ENCODE data around the gene CYREN. TPM values are rescaled to one million over a fixed set of nuclear protein-coding genes. Genes with fewer than 3 reads are reported as not detected.

Gene CYREN
- total RNA-seq, 2 experiments from 2014 or later, result 36.7 to 39.0 TPM

DNA sequence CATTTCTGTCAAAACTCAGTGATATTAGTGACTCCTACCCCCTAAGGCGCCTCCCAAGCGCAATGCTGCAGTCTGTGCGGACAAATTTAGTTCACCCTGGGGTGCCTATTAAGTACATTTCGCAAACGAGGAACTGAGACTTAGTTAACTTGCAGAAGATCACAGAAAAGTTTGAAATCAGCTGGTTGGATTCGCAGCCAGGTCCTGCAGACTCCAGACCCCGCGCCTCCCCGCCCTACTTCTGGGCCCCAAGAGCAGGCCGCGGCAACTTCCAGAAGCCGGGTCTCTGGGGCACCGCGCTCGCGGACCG, 588 bp downstream of the CYREN start:
- peaks cover 43% of the 10 kb centered on the region for H3K4me1 Mint-ChIP-seq (ENCODE audit: low read depth)
- DNase-seq, result no peak
- H3K9me3 Mint-ChIP-seq, result no peaks in the 10 kb centered on the region
- H3K36me3 Mint-ChIP-seq (ENCODE audit: low read depth), result peaks cover 46% of the 10 kb centered on the region
- peak overlapping the region; percentile 95 for H3K27ac Mint-ChIP-seq
- CTCF ChIA-PET, result interaction anchor here (0.6 to 4.9 kb wide), 7 partner anchors 9 to 216 kb away, joined by 3 to 61 read pairs (median 10); partner anchors contain the start of genes AGBL3, TMEM140 and WDR91
- intact Hi-C loops (cut with micrococcal nuclease), result loop anchor here (1.0 to 5.0 kb wide), 15 partner anchors 10 to 853 kb away; partner anchors contain the start of genes AGBL3, BPGM, SLC35B4 and TMEM140
- H3K4me3 Mint-ChIP-seq, result peak overlapping the region; percentile 89
- no peaks in the 10 kb centered on the region for H3K27me3 Mint-ChIP-seq (ENCODE audit: low read depth)

DNA sequence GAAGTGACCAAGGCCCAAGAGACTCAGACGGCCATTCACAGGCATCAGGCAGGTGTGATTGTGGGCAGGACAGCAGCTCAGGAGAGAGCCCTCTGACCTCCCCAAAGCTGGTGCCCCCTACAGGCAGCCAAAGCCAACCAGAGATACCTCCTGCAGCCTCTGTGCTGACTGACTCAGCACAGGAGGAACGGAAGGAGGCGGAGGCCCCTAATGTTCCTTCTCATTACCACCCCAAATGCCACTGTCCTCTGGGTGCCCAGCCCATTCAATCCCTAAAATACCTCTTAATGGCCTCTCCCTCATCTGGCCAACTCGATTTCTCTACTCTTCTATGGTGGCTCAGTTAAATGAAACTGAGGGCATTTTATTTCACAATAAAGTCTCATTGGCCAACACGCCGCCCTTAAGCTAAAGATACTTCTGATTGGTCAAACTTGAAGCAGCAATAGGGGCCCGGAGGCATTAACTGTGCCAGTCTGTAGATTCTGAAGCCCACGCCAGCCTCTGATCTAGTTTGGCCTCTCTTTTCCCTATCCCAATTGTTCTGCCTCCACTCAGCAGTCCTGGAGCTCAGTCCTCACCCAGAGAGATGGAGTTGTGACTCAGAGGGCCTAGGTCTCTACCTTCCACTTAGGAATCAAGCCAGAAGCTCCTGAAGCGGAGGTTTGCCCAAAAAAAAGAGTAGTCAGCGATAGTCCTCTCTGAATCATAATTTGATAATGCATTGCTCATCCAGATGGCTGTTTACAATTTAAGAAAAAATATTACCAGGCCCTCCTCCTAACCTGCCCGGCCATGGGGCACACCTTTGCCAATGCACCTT, 1.2 kb downstream of the CYREN start:
- intact Hi-C loops (cut with micrococcal nuclease), result loop anchor here (1.0 to 5.0 kb wide), 3 partner anchors 9 to 852 kb away; partner anchors contain the start of genes SLC35B4 and TMEM140

DNA sequence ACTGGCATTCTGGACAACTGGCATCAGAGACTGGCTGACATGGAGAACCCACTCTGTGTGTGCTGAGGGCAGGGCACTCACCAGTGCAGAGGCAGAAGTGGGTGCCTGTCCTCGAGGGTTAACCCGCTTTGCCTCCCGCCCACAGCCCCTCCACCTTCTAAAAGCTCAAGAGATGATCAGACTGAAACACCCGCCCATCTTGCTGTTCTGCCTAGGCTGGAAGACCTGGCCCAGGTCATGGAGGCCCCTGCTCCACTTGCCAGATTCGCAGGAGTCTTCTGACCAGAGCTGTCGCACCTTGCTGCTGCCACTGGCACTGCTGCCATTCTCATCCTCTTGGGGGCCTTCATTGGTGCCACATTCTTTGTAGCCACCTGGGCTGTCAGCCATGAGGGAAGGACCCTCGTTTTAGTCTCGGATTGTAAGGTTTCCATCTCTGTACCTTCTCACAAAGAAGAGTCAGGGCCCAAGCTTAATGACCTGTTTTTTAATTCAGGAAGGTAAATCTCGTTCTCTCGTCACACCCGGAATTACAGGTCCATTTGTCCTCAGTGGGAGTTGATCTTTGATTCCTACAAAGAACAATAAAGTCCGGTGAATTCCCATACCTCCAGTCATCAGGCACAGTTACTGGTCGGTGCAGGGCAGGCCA, 1.9 kb downstream of the CYREN start:
- peaks cover 56% of the 10 kb centered on the region for H3K36me3 Mint-ChIP-seq (ENCODE audit: low read depth)
- no peaks in the 10 kb centered on the region for H3K9me3 Mint-ChIP-seq
- CTCF ChIA-PET, result interaction anchor here (0.5 to 4.9 kb wide), 11 partner anchors 8 to 521 kb away, joined by 3 to 61 read pairs (median 3); partner anchors contain the start of genes AGBL3, TMEM140 and WDR91
- H3K4me3 Mint-ChIP-seq, result peak overlapping the region; percentile 89
- DNase-seq, result no peak
- peaks cover 46% of the 10 kb centered on the region for H3K4me1 Mint-ChIP-seq (ENCODE audit: low read depth)
- H3K27ac Mint-ChIP-seq, result peak overlapping the region; percentile 95
- intact Hi-C loops (cut with micrococcal nuclease), result loop anchor here (1.0 to 5.0 kb wide), 3 partner anchors 8 to 851 kb away; partner anchors contain the start of genes SLC35B4 and TMEM140
- no peaks in the 10 kb centered on the region for H3K27me3 Mint-ChIP-seq (ENCODE audit: low read depth)

More for the DNA sequence above, 1.2 kb downstream of the CYREN start:
- Mint-ChIP-seq H3K4me1 (ENCODE audit: low read depth) (peaks cover 43% of the 10 kb centered on the region), H3K27me3 (ENCODE audit: low read depth) (no peaks in the 10 kb centered on the region), H3K4me3 (peak overlapping the region; percentile 89), H3K36me3 (ENCODE audit: low read depth) (peaks cover 49% of the 10 kb centered on the region), H3K27ac (peak overlapping the region; percentile 95), H3K9me3 (no peaks in the 10 kb centered on the region)
- peak; percentile 85 for DNase-seq
- CTCF ChIA-PET, result interaction anchor here (0.5 to 4.9 kb wide), 11 partner anchors 9 to 522 kb away, joined by 3 to 61 read pairs (median 4); partner anchors contain the start of genes AGBL3, TMEM140 and WDR91

DNA sequence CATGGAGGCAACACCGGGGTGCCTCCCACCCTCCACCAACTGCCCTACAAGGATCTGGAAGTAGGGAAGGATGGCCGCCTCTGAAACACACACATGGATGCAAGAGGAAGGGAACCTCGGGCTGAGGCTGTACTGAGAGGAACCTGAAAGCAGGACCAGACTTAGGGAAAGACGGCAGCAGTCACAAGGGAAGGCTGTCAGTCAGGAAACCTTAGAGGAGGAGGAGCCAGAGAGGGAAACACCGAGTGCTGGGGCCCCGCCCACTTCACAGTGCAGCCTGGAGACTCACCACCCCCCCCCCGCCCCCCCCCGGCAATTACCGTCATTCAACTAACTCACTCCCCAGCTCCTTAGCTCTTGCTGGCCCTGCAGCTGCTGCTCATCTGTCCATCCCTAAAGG, 2.5 kb downstream of the CYREN start:
- Mint-ChIP-seq H3K9me3 (peaks cover under 1% of the 10 kb centered on the region), H3K27me3 (ENCODE audit: low read depth) (no peaks in the 10 kb centered on the region), H3K4me1 (ENCODE audit: low read depth) (peaks cover 46% of the 10 kb centered on the region), H3K27ac (peak overlapping the region; percentile 95), H3K36me3 (ENCODE audit: low read depth) (peaks cover 57% of the 10 kb centered on the region), H3K4me3 (peak overlapping the region; percentile 89)
- CTCF ChIA-PET, result interaction anchor here (1.0 to 4.9 kb wide), 7 partner anchors 7 to 207 kb away, joined by 3 to 61 read pairs (median 10); partner anchors contain the start of genes AGBL3, TMEM140 and WDR91
- intact Hi-C loops (cut with micrococcal nuclease), result loop anchor here (5.0 kb wide), 1 partner anchor 851 kb away; the partner anchor contains the start of gene SLC35B4
- DNase-seq, result peak; percentile 66

DNA sequence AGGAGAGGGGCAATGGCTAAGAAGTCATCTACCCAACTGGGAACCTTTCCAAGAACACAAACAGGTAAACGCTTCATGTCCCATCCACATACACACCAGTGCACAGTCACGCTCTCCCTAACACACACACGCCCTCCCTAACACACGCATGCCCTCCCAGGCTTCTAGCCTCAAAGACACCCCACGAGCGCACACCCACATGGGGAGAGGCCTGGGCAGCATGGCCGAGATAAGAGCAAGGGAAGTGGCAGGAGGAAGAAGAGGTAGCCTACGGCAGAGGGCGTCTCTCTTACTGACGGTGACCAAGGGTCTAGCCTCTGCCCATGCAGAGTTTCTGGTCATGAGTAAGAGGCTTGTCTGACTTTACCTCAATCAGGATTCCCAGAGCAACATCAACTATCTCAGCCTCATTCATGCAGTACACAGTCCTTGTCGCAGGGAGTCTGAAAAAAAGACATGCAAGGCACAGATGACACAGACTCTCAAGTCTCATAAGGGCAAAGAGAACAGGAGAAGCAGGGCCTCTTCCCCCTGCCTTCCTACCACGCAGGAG, 3.1 kb downstream of the CYREN start:
- Mint-ChIP-seq H3K36me3 (ENCODE audit: low read depth) (peaks cover 62% of the 10 kb centered on the region), H3K27me3 (ENCODE audit: low read depth) (no peaks in the 10 kb centered on the region), H3K27ac (peak overlapping the region; percentile 95), H3K4me1 (ENCODE audit: low read depth) (peaks cover 46% of the 10 kb centered on the region), H3K4me3 (peak overlapping the region; percentile 45), H3K9me3 (peaks cover 6% of the 10 kb centered on the region)
- intact Hi-C loops (cut with micrococcal nuclease), result loop anchor here (5.0 kb wide), 1 partner anchor 850 kb away; the partner anchor contains the start of gene SLC35B4
- CTCF ChIA-PET, result interaction anchor here (2.7 to 4.9 kb wide), 2 partner anchors 7 to 20 kb away, joined by 14 to 61 read pairs; partner anchors contain the start of gene TMEM140
- DNase-seq, result no peak

DNA sequence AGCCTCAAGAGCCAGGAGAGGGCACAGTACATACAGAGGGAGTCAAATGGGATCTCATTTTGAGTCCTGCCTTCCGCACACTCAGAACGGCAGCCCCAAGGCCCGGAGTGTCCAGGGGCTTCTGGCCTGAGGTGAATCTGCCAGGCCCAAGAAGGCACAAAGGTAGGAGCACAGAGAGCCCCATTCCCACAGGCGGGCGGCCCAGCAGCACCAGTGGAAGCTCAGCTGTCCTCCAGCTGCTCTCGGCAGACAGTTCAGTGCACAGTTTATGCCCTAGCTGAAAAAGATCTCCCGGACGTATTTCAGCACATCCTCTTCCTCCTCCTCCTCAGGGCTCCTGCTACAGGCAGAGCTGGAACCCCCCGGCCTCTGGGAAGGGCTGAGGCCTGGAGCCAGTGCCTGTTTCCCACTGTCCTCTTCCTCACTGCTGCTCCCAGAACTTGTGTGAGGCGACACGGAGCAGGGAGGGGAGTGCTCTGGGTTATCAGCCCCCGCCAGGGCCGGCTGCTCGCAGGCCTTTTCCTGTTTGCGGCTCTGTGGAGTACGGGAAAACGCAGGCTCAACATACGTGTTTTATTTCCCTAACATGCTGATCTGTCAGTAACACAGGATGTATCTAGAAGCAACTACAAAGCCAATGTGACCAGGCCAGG, 4.0 kb downstream of the CYREN start:
- H3K27me3 Mint-ChIP-seq (ENCODE audit: low read depth), result no peaks in the 10 kb centered on the region
- H3K36me3 Mint-ChIP-seq (ENCODE audit: low read depth), result peaks cover 72% of the 10 kb centered on the region
- intact Hi-C loops (cut with micrococcal nuclease), result loop anchor here (5.0 kb wide), 1 partner anchor 849 kb away; the partner anchor contains the start of gene SLC35B4
- H3K27ac Mint-ChIP-seq, result peak overlapping the region; percentile 95
- DNase-seq, result no peak
- H3K9me3 Mint-ChIP-seq, result peaks cover 11% of the 10 kb centered on the region
- peaks cover 45% of the 10 kb centered on the region for H3K4me1 Mint-ChIP-seq (ENCODE audit: low read depth)
- no peak overlapping the region for H3K4me3 Mint-ChIP-seq
- CTCF ChIA-PET, result no interaction called here

DNA sequence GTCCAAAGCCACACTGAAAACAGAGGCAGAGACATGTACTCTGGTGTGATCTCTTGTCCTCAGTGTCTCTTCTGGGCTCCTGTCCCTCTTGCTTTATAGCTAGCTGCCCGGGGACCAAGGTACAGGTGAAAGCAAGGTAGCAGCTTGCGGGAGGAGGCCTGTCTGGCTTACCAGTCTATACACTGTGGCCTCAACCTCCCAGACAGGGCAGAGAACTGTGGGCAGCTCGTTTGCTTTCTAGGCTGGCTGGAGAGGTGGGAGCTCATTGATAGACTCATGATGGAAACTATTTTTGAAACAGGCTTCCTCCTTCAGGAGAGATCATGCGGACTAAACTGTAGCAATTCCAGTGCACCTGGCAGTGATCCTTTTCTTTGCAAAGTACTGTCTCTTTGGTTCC, 4.6 kb downstream of the CYREN start:
- no peaks in the 10 kb centered on the region for H3K27me3 Mint-ChIP-seq (ENCODE audit: low read depth)
- CTCF ChIA-PET, result no interaction called here
- H3K4me3 Mint-ChIP-seq, result no peak overlapping the region
- H3K9me3 Mint-ChIP-seq, result peaks cover 11% of the 10 kb centered on the region
- no peak overlapping the region for H3K27ac Mint-ChIP-seq
- H3K4me1 Mint-ChIP-seq (ENCODE audit: low read depth), result peaks cover 46% of the 10 kb centered on the region
- intact Hi-C loops (cut with micrococcal nuclease), result loop anchor here (5.0 kb wide), 1 partner anchor 849 kb away; the partner anchor contains the start of gene SLC35B4
- no peak for DNase-seq
- peaks cover 78% of the 10 kb centered on the region for H3K36me3 Mint-ChIP-seq (ENCODE audit: low read depth)

DNA sequence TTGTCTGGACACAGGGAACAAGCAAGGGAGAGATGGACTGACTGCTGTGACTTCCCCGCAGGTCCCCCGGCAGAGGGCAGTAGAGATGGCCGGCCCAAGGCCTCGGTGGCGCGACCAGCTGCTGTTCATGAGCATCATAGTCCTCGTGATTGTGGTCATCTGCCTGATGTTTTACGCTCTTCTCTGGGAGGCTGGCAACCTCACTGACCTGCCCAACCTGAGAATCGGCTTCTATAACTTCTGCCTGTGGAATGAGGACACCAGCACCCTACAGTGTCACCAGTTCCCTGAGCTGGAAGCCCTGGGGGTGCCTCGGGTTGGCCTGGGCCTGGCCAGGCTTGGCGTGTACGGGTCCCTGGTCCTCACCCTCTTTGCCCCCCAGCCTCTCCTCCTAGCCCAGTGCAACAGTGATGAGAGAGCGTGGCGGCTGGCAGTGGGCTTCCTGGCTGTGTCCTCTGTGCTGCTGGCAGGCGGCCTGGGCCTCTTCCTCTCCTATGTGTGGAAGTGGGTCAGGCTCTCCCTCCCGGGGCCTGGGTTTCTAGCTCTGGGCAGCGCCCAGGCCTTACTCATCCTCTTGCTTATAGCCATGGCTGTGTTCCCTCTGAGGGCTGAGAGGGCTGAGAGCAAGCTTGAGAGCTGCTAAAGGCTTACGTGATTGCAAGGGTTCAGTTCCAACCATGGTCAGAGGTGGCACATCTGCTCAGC, 6.0 kb downstream of the CYREN start:
- Mint-ChIP-seq H3K36me3 (ENCODE audit: low read depth) (peaks cover 83% of the 10 kb centered on the region), H3K4me3 (no peak overlapping the region), H3K27me3 (ENCODE audit: low read depth) (no peaks in the 10 kb centered on the region), H3K9me3 (peaks cover 11% of the 10 kb centered on the region), H3K27ac (peak overlapping the region; percentile 65), H3K4me1 (ENCODE audit: low read depth) (peaks cover 55% of the 10 kb centered on the region)
- DNase-seq, result no peak
- CTCF ChIA-PET, result interaction anchor here (1.5 kb wide), 1 partner anchor 532 kb away, joined by 5 read pairs; no protein-coding TSS in a partner anchor
- intact Hi-C loops (cut with micrococcal nuclease), result loop anchor here (5.0 kb wide), 2 partner anchors 707 to 847 kb away; partner anchors contain the start of genes AKR1B1 and SLC35B4

DNA sequence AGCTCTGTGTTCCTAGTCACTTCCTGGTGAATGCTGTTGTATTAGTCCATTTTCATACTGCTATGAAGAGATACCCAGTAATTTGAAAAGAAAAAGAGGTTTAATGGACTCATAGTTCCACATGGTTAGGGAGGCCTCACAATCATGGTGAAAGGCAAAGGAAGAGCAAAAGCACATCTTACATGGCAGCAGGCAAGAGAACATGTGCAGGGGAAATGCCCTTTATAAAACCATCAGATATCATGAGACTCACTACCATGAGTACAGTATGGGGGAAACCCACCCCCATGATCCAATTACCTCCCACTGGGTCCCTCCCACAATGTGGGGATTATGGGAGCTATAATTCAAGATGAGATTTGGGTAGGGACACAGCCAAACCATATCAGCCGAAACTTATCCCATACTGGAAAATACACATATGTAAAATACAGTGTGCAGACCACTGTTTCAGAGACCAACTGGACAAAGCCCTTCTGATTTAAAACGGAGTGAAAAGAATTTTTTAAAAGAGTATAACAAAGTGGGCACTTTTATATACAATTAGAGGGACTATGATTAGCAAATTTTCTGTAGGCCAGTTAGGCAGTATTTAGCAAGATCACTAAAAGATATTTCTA, 8.0 kb downstream of the CYREN start:
- Mint-ChIP-seq H3K4me1 (ENCODE audit: low read depth) (peaks cover 41% of the 10 kb centered on the region), H3K27me3 (ENCODE audit: low read depth) (no peaks in the 10 kb centered on the region), H3K4me3 (no peak overlapping the region), H3K27ac (peak overlapping the region; percentile 90), H3K36me3 (ENCODE audit: low read depth) (peaks cover 71% of the 10 kb centered on the region), H3K9me3 (peaks cover 11% of the 10 kb centered on the region)
- CTCF ChIA-PET, result interaction anchor here (0.6 to 5.9 kb wide), 3 partner anchors 8 to 74 kb away, joined by 3 to 23 read pairs (median 4); partner anchors contain the start of genes CYREN and TMEM140
- no peak for DNase-seq
- intact Hi-C loops (cut with micrococcal nuclease), result loop anchor here (5.0 kb wide), 1 partner anchor 705 kb away; the partner anchor contains the start of gene AKR1B1

DNA sequence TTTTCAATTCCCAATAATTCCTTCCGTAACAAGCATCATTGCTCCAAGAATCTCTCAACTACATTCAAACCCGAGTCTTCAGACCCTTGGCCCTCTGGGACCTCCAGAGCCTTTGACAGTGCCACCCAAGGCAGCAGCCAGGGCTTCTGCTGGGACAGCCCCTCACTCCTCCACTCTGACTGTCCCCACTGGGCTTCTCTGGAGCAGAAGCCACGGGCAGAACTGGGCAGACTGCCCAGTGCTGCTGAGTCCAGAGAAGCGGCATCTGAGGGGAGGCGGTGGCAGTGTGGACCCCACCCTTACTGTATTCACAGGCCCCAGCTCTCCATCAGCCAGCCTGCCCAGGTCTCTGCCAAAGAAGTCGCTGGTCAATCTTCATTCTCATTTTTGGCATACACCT, 8.8 kb downstream of the CYREN start:
- Mint-ChIP-seq H3K4me1 (ENCODE audit: low read depth) (peaks cover 38% of the 10 kb centered on the region), H3K36me3 (ENCODE audit: low read depth) (peaks cover 72% of the 10 kb centered on the region), H3K27me3 (ENCODE audit: low read depth) (no peaks in the 10 kb centered on the region), H3K27ac (peak overlapping the region; percentile 90), H3K9me3 (peaks cover 17% of the 10 kb centered on the region), H3K4me3 (no peak overlapping the region)
- CTCF ChIA-PET, result interaction anchor here (0.7 to 5.9 kb wide), 3 partner anchors 7 to 14 kb away, joined by 3 to 23 read pairs (median 14); partner anchors contain the start of genes CYREN and TMEM140
- DNase-seq, result no peak
- intact Hi-C loops (cut with micrococcal nuclease), result loop anchor here (5.0 kb wide), 1 partner anchor 704 kb away; the partner anchor contains the start of gene AKR1B1
